ENCODE data around the gene SLC7A1. TPM values are rescaled to one million over a fixed set of nuclear protein-coding genes. Genes with fewer than 3 reads are reported as not detected.

Gene SLC7A1
- total RNA-seq, 1 donor from 2014 or later: 115 TPM

- Mint-ChIP-seq H3K27me3 (ENCODE audit: low read depth, unreplicated experiment) (no peaks in the 10 kb centered on the region), H3K27ac (ENCODE audit: unreplicated experiment) (peak overlapping the region; percentile 36), H3K36me3 (ENCODE audit: low read depth, unreplicated experiment) (peaks cover 52% of the 10 kb centered on the region), H3K4me1 (ENCODE audit: low read depth, unreplicated experiment) (peaks cover 21% of the 10 kb centered on the region), H3K9me3 (ENCODE audit: unreplicated experiment) (no peaks in the 10 kb centered on the region), H3K4me3 (ENCODE audit: unreplicated experiment) (no peak overlapping the region)
- H3K9ac ChIP-seq (ENCODE audit: low read length): no peak overlapping the region
- H3K36me3 ChIP-seq (ENCODE audit: insufficient read depth, low read length): peaks cover 60% of the 10 kb centered on the region
- no peaks in the 10 kb centered on the region for H3K4me1 ChIP-seq (ENCODE audit: insufficient read depth, low read length)
- H3K27me3 ChIP-seq (ENCODE audit: insufficient read depth, low read length): no peaks in the 10 kb centered on the region
- peaks cover 60% of the 10 kb centered on the region for H3K79me2 ChIP-seq (ENCODE audit: insufficient read depth, low read length)
- no peak overlapping the region for H3K27ac ChIP-seq (ENCODE audit: low read depth, low read length)
- peak; percentile 81 for FAIRE-seq
- peaks cover 23% of the 10 kb centered on the region for H4K20me1 ChIP-seq (ENCODE audit: insufficient read depth, low read length)
- no peak overlapping the region for H2AFZ ChIP-seq (ENCODE audit: low read depth, low read length)
- H3K4me2 ChIP-seq (ENCODE audit: low read length): no peak overlapping the region
- H3K9me3 ChIP-seq (ENCODE audit: insufficient read depth, low read depth, low read length): no peaks in the 10 kb centered on the region
- DNase-seq (ENCODE audit: low read depth): peak; percentile 57
- H3K4me3 ChIP-seq (ENCODE audit: insufficient read depth, low read depth, low read length): no peak overlapping the region
- no peak for TF ChIP-seq EZH2 (IDR thresholded peaks at IDR 0.05; ENCODE audit: insufficient read depth, low read length)
- TF ChIP-seq CTCF (IDR thresholded peaks at IDR 0.05; ENCODE audit: insufficient read depth, low read depth, low read length): no peak
Observed at GRCh38 chr13:29532116-29532515, 63.4 kb downstream of the SLC7A1 start.

- FAIRE-seq: no peak
- no peak overlapping the region for H3K4me2 ChIP-seq (ENCODE audit: low read length)
- Mint-ChIP-seq H3K4me1 (ENCODE audit: low read depth, unreplicated experiment) (peaks cover 21% of the 10 kb centered on the region), H3K27me3 (ENCODE audit: low read depth, unreplicated experiment) (no peaks in the 10 kb centered on the region), H3K9me3 (ENCODE audit: unreplicated experiment) (no peaks in the 10 kb centered on the region), H3K36me3 (ENCODE audit: low read depth, unreplicated experiment) (peaks cover 48% of the 10 kb centered on the region), H3K27ac (ENCODE audit: unreplicated experiment) (no peak overlapping the region), H3K4me3 (ENCODE audit: unreplicated experiment) (no peak overlapping the region)
- peaks cover 12% of the 10 kb centered on the region for H4K20me1 ChIP-seq (ENCODE audit: insufficient read depth, low read length)
- H3K9ac ChIP-seq (ENCODE audit: low read length): no peak overlapping the region
- TF ChIP-seq CTCF (IDR thresholded peaks at IDR 0.05; ENCODE audit: insufficient read depth, low read depth, low read length) (no peak), EZH2 (IDR thresholded peaks at IDR 0.05; ENCODE audit: insufficient read depth, low read length) (no peak)
- no peak overlapping the region for H3K27ac ChIP-seq (ENCODE audit: low read depth, low read length)
- no peak for DNase-seq (ENCODE audit: low read depth)
- H3K27me3 ChIP-seq (ENCODE audit: insufficient read depth, low read length): no peaks in the 10 kb centered on the region
- peaks cover 60% of the 10 kb centered on the region for H3K79me2 ChIP-seq (ENCODE audit: insufficient read depth, low read length)
- no peak overlapping the region for H2AFZ ChIP-seq (ENCODE audit: low read depth, low read length)
- peaks cover 61% of the 10 kb centered on the region for H3K36me3 ChIP-seq (ENCODE audit: insufficient read depth, low read length)
- no peaks in the 10 kb centered on the region for H3K4me1 ChIP-seq (ENCODE audit: insufficient read depth, low read length)
- no peak overlapping the region for H3K4me3 ChIP-seq (ENCODE audit: insufficient read depth, low read depth, low read length)
- H3K9me3 ChIP-seq (ENCODE audit: insufficient read depth, low read depth, low read length): no peaks in the 10 kb centered on the region
Observed at GRCh38 chr13:29530901-29531300, 64.6 kb downstream of the SLC7A1 start.

- no peak overlapping the region for H3K27ac ChIP-seq (ENCODE audit: low read depth, low read length)
- peaks cover 61% of the 10 kb centered on the region for H3K36me3 ChIP-seq (ENCODE audit: insufficient read depth, low read length)
- peaks cover 21% of the 10 kb centered on the region for H3K4me1 Mint-ChIP-seq (ENCODE audit: low read depth, unreplicated experiment)
Observed at GRCh38 chr13:29529754-29530153, 65.7 kb downstream of the SLC7A1 start.

More at GRCh38 chr13:29529754-29530153, 65.7 kb downstream of the SLC7A1 start:
- Mint-ChIP-seq H3K27ac (ENCODE audit: unreplicated experiment) (peak overlapping the region; percentile 6), H3K9me3 (ENCODE audit: unreplicated experiment) (no peaks in the 10 kb centered on the region), H3K4me3 (ENCODE audit: unreplicated experiment) (no peak overlapping the region), H3K36me3 (ENCODE audit: low read depth, unreplicated experiment) (peaks cover 46% of the 10 kb centered on the region), H3K27me3 (ENCODE audit: low read depth, unreplicated experiment) (no peaks in the 10 kb centered on the region)
- H4K20me1 ChIP-seq (ENCODE audit: insufficient read depth, low read length): peaks cover 15% of the 10 kb centered on the region
- no peak overlapping the region for H3K4me3 ChIP-seq (ENCODE audit: insufficient read depth, low read depth, low read length)
- no peak overlapping the region for H3K9ac ChIP-seq (ENCODE audit: low read length)
- H3K4me1 ChIP-seq (ENCODE audit: insufficient read depth, low read length): no peaks in the 10 kb centered on the region
- no peaks in the 10 kb centered on the region for H3K9me3 ChIP-seq (ENCODE audit: insufficient read depth, low read depth, low read length)
- H3K4me2 ChIP-seq (ENCODE audit: low read length): no peak overlapping the region
- peaks cover 56% of the 10 kb centered on the region for H3K79me2 ChIP-seq (ENCODE audit: insufficient read depth, low read length)
- no peak for FAIRE-seq
- no peak overlapping the region for H2AFZ ChIP-seq (ENCODE audit: low read depth, low read length)
- TF ChIP-seq EZH2 (IDR thresholded peaks at IDR 0.05; ENCODE audit: insufficient read depth, low read length): no peak
- TF ChIP-seq CTCF (IDR thresholded peaks at IDR 0.05; ENCODE audit: insufficient read depth, low read depth, low read length): no peak
- DNase-seq (ENCODE audit: low read depth): no peak
- H3K27me3 ChIP-seq (ENCODE audit: insufficient read depth, low read length): no peaks in the 10 kb centered on the region
